Jurkat, Clone E6-1 (cell line): ENCODE results near the gene SLC6A4.

Experiments used
- DNase-seq: peaks from one replicate; pipeline ENCODE4 v3.0.0-alpha.2; 2011; ENCODE audit warnings: low read depth, low spot score
- H3K4me3 ChIP-seq: 2 replicates; pipeline ENCODE4 v1.5.1; 2011; ENCODE audit warnings: mild to moderate bottlenecking, low read length, control low read depth, moderate library complexity

The SLC6A4 gene

GRCh38 chr17:30197416-30197815 lies 38.1 kb downstream of the SLC6A4 start:
- no peak for DNase-seq
- H3K4me3 ChIP-seq = no peak overlapping the region

GRCh38 chr17:30196504-30196903 lies 39.0 kb downstream of the SLC6A4 start:
- DNase-seq = no peak
- H3K4me3 ChIP-seq = no peak overlapping the region

- no peak overlapping the region for H3K4me3 ChIP-seq
- DNase-seq = no peak
Observed at GRCh38 chr17:30191072-30191471, 44.4 kb downstream of the SLC6A4 start.

GRCh38 chr17:30188211-30188939 lies 47.1 kb downstream of the SLC6A4 start:
- no peak for DNase-seq
- H3K4me3 ChIP-seq = no peak overlapping the region

- DNase-seq = no peak
- H3K4me3 ChIP-seq = no peak overlapping the region
Observed at GRCh38 chr17:30187573-30187972, 47.9 kb downstream of the SLC6A4 start.

GRCh38 chr17:30186761-30187160 lies 48.7 kb downstream of the SLC6A4 start:
- no peak overlapping the region for H3K4me3 ChIP-seq
- DNase-seq = no peak

GRCh38 chr17:30176855-30177254 lies 58.6 kb downstream of the SLC6A4 start:
- no peak for DNase-seq
- H3K4me3 ChIP-seq = no peak overlapping the region

GRCh38 chr17:30174556-30174955 lies 60.9 kb downstream of the SLC6A4 start:
- DNase-seq = no peak
- H3K4me3 ChIP-seq = no peak overlapping the region

- DNase-seq = no peak
- no peak overlapping the region for H3K4me3 ChIP-seq
Observed at GRCh38 chr17:30173649-30174048, 61.8 kb downstream of the SLC6A4 start.

GRCh38 chr17:30172560-30172959 lies 62.9 kb downstream of the SLC6A4 start:
- no peak for DNase-seq
- H3K4me3 ChIP-seq = no peak overlapping the region

GRCh38 chr17:30170415-30170987 lies 65.0 kb downstream of the SLC6A4 start:
- no peak for DNase-seq
- H3K4me3 ChIP-seq = no peak overlapping the region

- no peak overlapping the region for H3K4me3 ChIP-seq
- no peak for DNase-seq
Observed at GRCh38 chr17:30165960-30166359, 69.5 kb downstream of the SLC6A4 start.

- H3K4me3 ChIP-seq = no peak overlapping the region
- DNase-seq = no peak
Observed at GRCh38 chr17:30165147-30165546, 70.3 kb downstream of the SLC6A4 start.

- DNase-seq = no peak
- H3K4me3 ChIP-seq = no peak overlapping the region
Observed at GRCh38 chr17:30164531-30164930, 71.0 kb downstream of the SLC6A4 start.

GRCh38 chr17:30161601-30162000 lies 73.9 kb downstream of the SLC6A4 start:
- no peak for DNase-seq
- no peak overlapping the region for H3K4me3 ChIP-seq

- DNase-seq = no peak
Observed at GRCh38 chr17:30160419-30161172, 74.9 kb downstream of the SLC6A4 start.

GRCh38 chr17:30158896-30159625 lies 76.4 kb downstream of the SLC6A4 start:
- no peak for DNase-seq
- H3K4me3 ChIP-seq = no peak overlapping the region

More at GRCh38 chr17:30160419-30161172, 74.9 kb downstream of the SLC6A4 start:
- H3K4me3 ChIP-seq = no peak overlapping the region

- DNase-seq = no peak
- no peak overlapping the region for H3K4me3 ChIP-seq
Observed at GRCh38 chr17:30155389-30155788, 80.1 kb downstream of the SLC6A4 start.

- DNase-seq = no peak
- no peak overlapping the region for H3K4me3 ChIP-seq
Observed at GRCh38 chr17:30153463-30153862, 82.0 kb downstream of the SLC6A4 start.

- DNase-seq = no peak
- no peak overlapping the region for H3K4me3 ChIP-seq
Observed at GRCh38 chr17:30151471-30151870, 84.0 kb downstream of the SLC6A4 start.
